IMR-90 (cell line): ENCODE data around the gene AOPEP. TPM values are rescaled to one million over a fixed set of nuclear protein-coding genes. Genes with fewer than 3 reads are reported as not detected.
A peak's percentile ranks its signal among the peaks of the same experiment; 100 is the strongest.

ENCODE experiments used
- ATAC-seq: fragments of 200-7000 bp; cut with Tn5 transposase; 2 replicates; pipeline ENCODE4 v1.9.1; 2020; ENCODE audit warnings: low read depth, mild to moderate bottlenecking, moderate library complexity
- BruUV-seq: library from RNA; stranded (reverse); fragments of 400-500 nt; replicated peaks from 2 replicates; lab custom pipeline; 2021; lab: Mats Ljungman, UMichigan
- CTCF ChIA-PET: fragments of 300-600 bp; formaldehyde crosslinking; extraction: SDS; loops from one replicate; lab custom pipeline; 2021; ENCODE audit warnings: antibody characterized with exemption; lab: Yijun Ruan, JAX
- POLR2A ChIA-PET: fragments of 300-600 bp; sonication (Branson Sonifier 250); formaldehyde crosslinking; loops from one replicate; lab custom pipeline; 2022; ENCODE audit warnings: antibody characterized with exemption; ENCODE audit not compliant: unreplicated experiment; lab: Charles Lee
- DNase-seq: peaks from one replicate; pipeline ENCODE4 v3.0.0; 2013
- H2AFZ ChIP-seq: replicated peaks from 2 replicates; pipeline ENCODE3; 2013; ENCODE audit warnings: low read length, mild to moderate bottlenecking; ENCODE audit not compliant: poor library complexity
- H2AK5ac ChIP-seq: 2 replicates; pipeline ENCODE4 v1.6.1; 2013; ENCODE audit warnings: low read depth, low read length, inconsistent platforms
- H2AK9ac ChIP-seq: replicated peaks from 2 replicates; pipeline ENCODE3; 2013; ENCODE audit warnings: mild to moderate bottlenecking, low read depth, low read length, moderate library complexity; ENCODE audit not compliant: poor library complexity
- H2BK120ac ChIP-seq: 2 replicates; pipeline ENCODE4 v1.6.1; 2013; ENCODE audit warnings: low read depth, low read length, inconsistent platforms
- H2BK15ac ChIP-seq: 3 replicates; pipeline ENCODE4 v1.6.1; 2013; ENCODE audit warnings: low read depth, low read length, inconsistent platforms
- H2BK20ac ChIP-seq: 2 replicates; pipeline ENCODE4 v1.6.1; 2013; ENCODE audit warnings: low read depth, mild to moderate bottlenecking, inconsistent platforms, low read length, moderate library complexity
- H2BK5ac ChIP-seq: 2 replicates; pipeline ENCODE4 v1.6.1; 2013; ENCODE audit warnings: mild to moderate bottlenecking, low read depth, low read length, inconsistent platforms; ENCODE audit not compliant: poor library complexity, severe bottlenecking
- H3K14ac ChIP-seq: replicated peaks from 2 replicates; pipeline ENCODE4 v1.6.1; 2013; ENCODE audit warnings: low read depth, low read length, inconsistent platforms
- H3K18ac ChIP-seq: 2 replicates; pipeline ENCODE4 v1.6.1; 2013; ENCODE audit warnings: low read depth, low read length, control low read depth
- H3K23ac ChIP-seq: 2 replicates; pipeline ENCODE4 v1.6.1; 2013; ENCODE audit warnings: low read depth, low read length, inconsistent platforms
- H3K27ac ChIP-seq: 2 replicates; pipeline ENCODE4 v1.5.1; 2013; ENCODE audit warnings: mild to moderate bottlenecking, control low read depth, low read length; ENCODE audit not compliant: insufficient read depth
- H3K27me3 ChIP-seq: 2 replicates; pipeline ENCODE4 v1.6.1; 2013; ENCODE audit warnings: low read length; ENCODE audit not compliant: control insufficient read depth, insufficient read depth
- H3K36me3 ChIP-seq: 2 replicates; pipeline ENCODE4 v1.6.1; 2013; ENCODE audit warnings: low read length, mixed read lengths; ENCODE audit not compliant: control insufficient read depth, insufficient read depth
- H3K4ac ChIP-seq: 2 replicates; pipeline ENCODE4 v1.6.1; 2013; ENCODE audit warnings: low read depth, low read length, inconsistent platforms
- H3K4me1 ChIP-seq: 2 replicates; pipeline ENCODE4 v1.6.1; 2013; ENCODE audit warnings: low read length, mixed read lengths; ENCODE audit not compliant: control insufficient read depth, insufficient read depth
- H3K4me2 ChIP-seq: 2 replicates; pipeline ENCODE4 v1.6.1; 2013; ENCODE audit warnings: low read depth, mild to moderate bottlenecking, control low read depth, low read length, moderate library complexity
- H3K4me3 ChIP-seq: 2 replicates; pipeline ENCODE4 v1.5.1; 2013; ENCODE audit warnings: low read depth, mild to moderate bottlenecking, control low read depth, low read length, moderate library complexity; ENCODE audit not compliant: insufficient read depth
- H3K56ac ChIP-seq: 2 replicates; pipeline ENCODE4 v1.6.1; 2013; ENCODE audit warnings: low read length, inconsistent platforms; ENCODE audit not compliant: insufficient read depth; ENCODE audit errors: extremely low read depth
- H3K79me1 ChIP-seq, 2 experiments: 2 replicates each; pipeline ENCODE4 v1.6.1; 2013; ENCODE audit warnings: low read length in 2 of 2, inconsistent platforms in 1 of 2, low read depth in 1 of 2
- H3K9ac ChIP-seq: 2 replicates; pipeline ENCODE4 v1.6.1; 2013; ENCODE audit warnings: low read depth, low read length, control low read depth
- H3K9me1 ChIP-seq: 2 replicates; pipeline ENCODE4 v1.6.1; 2013; ENCODE audit warnings: low read length, inconsistent platforms; ENCODE audit not compliant: insufficient read depth
- H3K9me3 ChIP-seq: 2 replicates; pipeline ENCODE4 v1.6.1; 2013; ENCODE audit warnings: low read length; ENCODE audit not compliant: control insufficient read depth, insufficient read depth
- H4K20me1 ChIP-seq: 2 replicates; pipeline ENCODE4 v1.6.1; 2013; ENCODE audit warnings: low read length, inconsistent platforms; ENCODE audit not compliant: insufficient read depth
- H4K5ac ChIP-seq: 2 replicates; pipeline ENCODE4 v1.6.1; 2013; ENCODE audit warnings: mild to moderate bottlenecking, low read depth, low read length, control low read depth
- H4K8ac ChIP-seq, 2 experiments: 2 replicates each; pipeline ENCODE4 v1.6.1; 2013; ENCODE audit warnings: low read depth in 2 of 2, low read length in 2 of 2, control low read depth in 1 of 2, inconsistent platforms in 1 of 2
- H4K91ac ChIP-seq: 2 replicates; pipeline ENCODE4 v1.6.1; 2013; ENCODE audit warnings: low read depth, low read length, inconsistent platforms; ENCODE audit not compliant: insufficient read depth
- CTCF ChIP-seq: conservative IDR thresholded peaks from 2 replicates; pipeline ENCODE4 v1.5.1; 2012; ENCODE audit warnings: mild to moderate bottlenecking, low read depth, low read length, improper control_type of control experiment
- RAD21 ChIP-seq: IDR thresholded peaks from 2 replicates; pipeline ENCODE4 v1.6.1; 2012; ENCODE audit warnings: low read length, improper control_type of control experiment
- WGBS, 2 experiments: methylation state at CpG; one replicate each; pipeline versions ENCODE4 v1.1.5 to v1.1.7; 2013; ENCODE audit warnings: missing lambda C conversion rate in 2 of 2; ENCODE audit not compliant: insufficient read length in 1 of 2; ENCODE audit errors: extremely low coverage in 2 of 2; 5-methylcytosine and 5-hydroxymethylcytosine counted together
- dilution Hi-C: fragments of 300-500 bp; cut with HindIII; formaldehyde crosslinking; loops from one replicate; pipeline ENCODE4 v1.14.3; 2018; ENCODE audit warnings: low sequenced_read_pairs; ENCODE audit not compliant: unreplicated experiment
- in situ Hi-C: fragments of 300-500 bp; cut with MboI; formaldehyde crosslinking; loops from 3 replicates; pipeline ENCODE4 v1.14.3; 2019; ENCODE audit warnings: low sequenced_read_pairs, inconsistent platforms, mixed read lengths
- intact Hi-C: fragments of 100-400 bp; cut with micrococcal nuclease; formaldehyde crosslinking; loops from 2 replicates; pipeline ENCODE4 v1.10.0; 2022
- polyA plus RNA-seq, 3 experiments: library from polyadenylated mRNA; depleted of rRNA; stranded (reverse); fragments of >200 nt; gene quantifications; 2 replicates each; pipeline ENCODE4 v1.2.3, GENCODE V29; 2012; ENCODE audit warnings: low replicate concordance in 1 of 3
- total RNA-seq: library from RNA; depleted of rRNA; stranded (reverse); fragments of >200 nt; gene quantifications from 2 replicates; pipeline ENCODE4 v1.2.3, GENCODE V29; 2012
- TF ChIP-seq, protein P1 (sequence below): fragments of 150-350 bp; IDR thresholded peaks from 2 replicates; pipeline ENCODE4 v1.6.1; 2016; ENCODE audit warnings: low read depth, mild to moderate bottlenecking, low read length, moderate library complexity, borderline replicate concordance

The AOPEP gene
- total and polyA plus RNA-seq, 2 of the 4 experiments (the other 2 are of a cell fraction) = 34.9 to 38.7 TPM

DNA sequence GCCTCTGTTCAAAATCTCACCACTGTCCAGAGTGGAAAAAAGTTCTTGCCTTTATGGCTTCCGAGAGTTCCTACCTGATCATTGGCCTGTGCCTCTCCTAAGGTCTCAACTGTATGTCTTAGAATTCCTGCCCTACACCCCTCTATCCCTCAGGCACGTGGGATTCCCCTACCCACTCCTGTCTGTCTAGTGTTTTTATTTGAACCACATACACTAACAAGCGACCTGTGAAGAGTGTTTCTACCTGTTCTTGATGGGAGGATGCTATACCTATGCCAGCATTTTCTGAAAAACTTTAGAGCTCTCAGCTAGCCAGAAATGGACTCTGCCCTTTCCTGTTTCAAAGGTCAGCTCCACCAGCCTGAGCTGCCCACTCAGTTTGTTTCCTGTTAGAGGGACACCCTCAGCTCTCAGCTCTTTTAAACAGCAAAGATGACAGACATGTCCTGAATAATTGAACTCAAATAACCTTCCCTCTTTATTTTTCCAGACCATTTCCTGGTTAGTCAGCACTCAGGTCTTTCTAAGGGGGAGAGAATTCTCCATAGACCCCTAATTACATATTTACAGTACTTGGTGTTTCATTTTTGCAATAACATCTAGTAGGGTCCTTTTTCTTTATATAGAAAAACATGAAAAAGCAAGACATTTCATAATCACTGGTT, 214.8 kb downstream of the AOPEP start:
- Histone ChIP-seq H3K4me1 (peaks cover 36% of the 10 kb centered on the region), H3K4me3 (no peak overlapping the region), H3K56ac (peak overlapping the region; percentile 1; the same call in 1 of the 2 replicates), H2BK120ac (peak overlapping the region; percentile 67), H3K27ac (peak overlapping the region; percentile 43; the same call in 1 of the 2 replicates), H2AFZ (no peak overlapping the region), H3K18ac (peak overlapping the region; percentile 84), H3K4me2 (0 out of 2 replicates have a peak overlapping the region, but pooled peaks have one; percentile 30), H3K9me1 (peaks cover 20% of the 10 kb centered on the region), H3K79me1 (peaks cover 6 to 26% of the 10 kb centered on the region in 2 experiments; a peak in 3 of 4 replicates), H2BK5ac (peak overlapping the region; percentile 10), H3K9me3 (no peaks in the 10 kb centered on the region), H3K27me3 (no peaks in the 10 kb centered on the region), H3K9ac (peak overlapping the region; percentile 46; the same call in 1 of the 2 replicates), H4K8ac (peak overlapping the region; percentile 44 to 63; a peak in 3 of 4 replicates), H4K91ac (peak overlapping the region; percentile 54), H4K20me1 (no peaks in the 10 kb centered on the region), H3K4ac (peak overlapping the region; percentile 56), H4K5ac (peak overlapping the region; percentile 92), H2AK5ac (peak overlapping the region; percentile 65), H2AK9ac (no peak overlapping the region), H2BK15ac (peak overlapping the region; percentile 36; the same call in 2 of the 3 replicates), H3K23ac (peak overlapping the region; percentile 22), H3K36me3 (no peaks in the 10 kb centered on the region), H2BK20ac (peak overlapping the region; percentile 69), H3K14ac (peak overlapping the region; percentile 54)
- intact Hi-C loops (no loop called here), in situ Hi-C loops (no loop called here), dilution Hi-C loops (no loop called here)
- ChIA-PET POLR2A (no interaction called here), CTCF (no interaction called here)
- TF ChIP-seq CTCF = no peak
- TF ChIP-seq, protein P1, sequence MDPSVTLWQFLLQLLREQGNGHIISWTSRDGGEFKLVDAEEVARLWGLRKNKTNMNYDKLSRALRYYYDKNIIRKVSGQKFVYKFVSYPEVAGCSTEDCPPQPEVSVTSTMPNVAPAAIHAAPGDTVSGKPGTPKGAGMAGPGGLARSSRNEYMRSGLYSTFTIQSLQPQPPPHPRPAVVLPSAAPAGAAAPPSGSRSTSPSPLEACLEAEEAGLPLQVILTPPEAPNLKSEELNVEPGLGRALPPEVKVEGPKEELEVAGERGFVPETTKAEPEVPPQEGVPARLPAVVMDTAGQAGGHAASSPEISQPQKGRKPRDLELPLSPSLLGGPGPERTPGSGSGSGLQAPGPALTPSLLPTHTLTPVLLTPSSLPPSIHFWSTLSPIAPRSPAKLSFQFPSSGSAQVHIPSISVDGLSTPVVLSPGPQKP = no peak
- TF ChIP-seq RAD21 = no peak
- peak; percentile 16 for DNase-seq
- BruUV-seq = no TSS peak
- no peak for ATAC-seq
- 100% methylated on average over 1 of the region's 3 CpGs; no CpG with 5 or more reads in 1 of the 2 experiments for whole genome bisulfite sequencing, 2 experiments
